Measurements from ENCODE around the gene ATAD1. TPM values are rescaled to one million over a fixed set of nuclear protein-coding genes. Genes with fewer than 3 reads are reported as not detected.

ATAD1 gene
- total RNA-seq, 1 experiment from 2014 or later, result 46.7 TPM

DNA sequence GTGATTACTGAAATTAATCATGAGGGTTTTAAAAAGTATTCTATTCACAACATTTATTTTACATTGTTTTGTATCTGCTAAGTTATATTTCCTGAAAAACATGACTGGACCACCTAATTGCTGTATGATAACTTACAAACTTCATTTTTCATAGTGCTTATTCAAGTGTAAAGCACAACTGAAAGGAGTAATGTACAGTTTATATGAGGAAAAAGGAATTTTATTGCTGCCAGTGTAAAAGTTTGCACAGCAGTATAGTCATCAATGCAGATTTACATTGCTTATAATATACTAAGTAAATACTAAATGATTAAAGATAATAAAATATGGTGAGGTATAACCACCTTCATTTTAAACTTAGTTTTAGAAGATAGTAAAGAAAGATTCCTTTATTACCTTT lies 49.4 kb upstream of the ATAD1 start:
- ATAC-seq, result no peak
- Mint-ChIP-seq H3K4me1 (peaks cover 31% of the 10 kb centered on the region), H3K36me3 (peaks cover 9% of the 10 kb centered on the region), H3K27ac (no peak overlapping the region), H3K9me3 (no peaks in the 10 kb centered on the region), H3K4me3 (peak overlapping the region; percentile 93), H3K27me3 (ENCODE audit: low read depth) (no peaks in the 10 kb centered on the region)
- ChIA-PET CTCF (no interaction called here), POLR2A (no interaction called here)
- no peak for DNase-seq (ENCODE audit: low spot score)
- TF ChIP-seq PRRX2 (CRISPR knock-in tag; IDR thresholded peaks at IDR 0.05) (no peak), RORB (CRISPR knock-in tag; IDR thresholded peaks at IDR 0.05) (no peak), ZBTB21 (CRISPR knock-in tag; IDR thresholded peaks at IDR 0.05; ENCODE audit: borderline replicate concordance) (no peak), TEAD1 (CRISPR knock-in tag; IDR thresholded peaks at IDR 0.05) (no peak)
- TF ChIP-seq, protein P1, sequence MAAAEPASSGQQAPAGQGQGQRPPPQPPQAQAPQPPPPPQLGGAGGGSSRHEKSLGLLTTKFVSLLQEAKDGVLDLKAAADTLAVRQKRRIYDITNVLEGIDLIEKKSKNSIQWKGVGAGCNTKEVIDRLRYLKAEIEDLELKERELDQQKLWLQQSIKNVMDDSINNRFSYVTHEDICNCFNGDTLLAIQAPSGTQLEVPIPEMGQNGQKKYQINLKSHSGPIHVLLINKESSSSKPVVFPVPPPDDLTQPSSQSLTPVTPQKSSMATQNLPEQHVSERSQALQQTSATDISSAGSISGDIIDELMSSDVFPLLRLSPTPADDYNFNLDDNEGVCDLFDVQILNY (CRISPR knock-in tag; IDR thresholded peaks at IDR 0.05), result no peak
- TF ChIP-seq, protein P2, sequence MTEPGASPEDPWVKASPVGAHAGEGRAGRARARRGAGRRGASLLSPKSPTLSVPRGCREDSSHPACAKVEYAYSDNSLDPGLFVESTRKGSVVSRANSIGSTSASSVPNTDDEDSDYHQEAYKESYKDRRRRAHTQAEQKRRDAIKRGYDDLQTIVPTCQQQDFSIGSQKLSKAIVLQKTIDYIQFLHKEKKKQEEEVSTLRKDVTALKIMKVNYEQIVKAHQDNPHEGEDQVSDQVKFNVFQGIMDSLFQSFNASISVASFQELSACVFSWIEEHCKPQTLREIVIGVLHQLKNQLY (CRISPR knock-in tag; IDR thresholded peaks at IDR 0.05), result no peak
- TF ChIP-seq, protein P3, sequence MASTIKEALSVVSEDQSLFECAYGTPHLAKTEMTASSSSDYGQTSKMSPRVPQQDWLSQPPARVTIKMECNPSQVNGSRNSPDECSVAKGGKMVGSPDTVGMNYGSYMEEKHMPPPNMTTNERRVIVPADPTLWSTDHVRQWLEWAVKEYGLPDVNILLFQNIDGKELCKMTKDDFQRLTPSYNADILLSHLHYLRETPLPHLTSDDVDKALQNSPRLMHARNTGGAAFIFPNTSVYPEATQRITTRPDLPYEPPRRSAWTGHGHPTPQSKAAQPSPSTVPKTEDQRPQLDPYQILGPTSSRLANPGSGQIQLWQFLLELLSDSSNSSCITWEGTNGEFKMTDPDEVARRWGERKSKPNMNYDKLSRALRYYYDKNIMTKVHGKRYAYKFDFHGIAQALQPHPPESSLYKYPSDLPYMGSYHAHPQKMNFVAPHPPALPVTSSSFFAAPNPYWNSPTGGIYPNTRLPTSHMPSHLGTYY (CRISPR knock-in tag; IDR thresholded peaks at IDR 0.05), result no peak

DNA sequence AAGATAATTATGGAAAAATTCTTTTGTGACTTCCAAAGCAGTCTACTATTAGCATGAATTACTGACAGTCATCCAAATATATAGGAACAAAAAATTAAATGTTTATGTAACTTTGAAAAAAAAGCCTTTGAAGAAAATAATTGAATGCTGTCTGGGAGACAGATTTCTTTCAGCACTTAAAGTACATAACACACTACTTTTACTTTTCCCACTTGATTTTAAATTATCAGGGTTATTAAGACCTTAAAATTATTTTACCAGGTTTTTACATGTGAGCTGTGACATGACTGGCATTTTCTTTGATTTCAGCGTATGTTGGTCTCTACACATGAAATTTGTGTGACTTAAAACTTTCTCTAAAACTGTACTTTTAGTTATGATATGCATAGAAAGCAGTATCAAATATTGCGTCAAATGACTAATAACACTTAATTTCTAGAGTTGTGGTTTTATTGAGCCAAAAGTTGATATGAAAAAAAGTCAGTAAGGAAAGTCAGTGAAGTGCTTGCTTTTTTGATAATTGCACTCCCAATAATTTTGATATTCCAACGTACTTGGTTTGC lies 48.5 kb upstream of the ATAD1 start:
- no peaks in the 10 kb centered on the region for H3K9me3 Mint-ChIP-seq
- H3K27ac Mint-ChIP-seq, result peak overlapping the region; percentile 64
- ATAC-seq (no peak), DNase-seq (ENCODE audit: low spot score) (no peak)
- no peaks in the 10 kb centered on the region for H3K27me3 Mint-ChIP-seq (ENCODE audit: low read depth)
- H3K4me1 Mint-ChIP-seq, result peaks cover 33% of the 10 kb centered on the region
- H3K4me3 Mint-ChIP-seq, result peak overlapping the region; percentile 93
- POLR2A ChIA-PET, result no interaction called here
- H3K36me3 Mint-ChIP-seq, result peaks cover 9% of the 10 kb centered on the region
- CTCF ChIA-PET, result interaction anchor here (1.3 kb wide), 1 partner anchor 248 kb away, joined by 3 read pairs; no protein-coding TSS in a partner anchor
- TF ChIP-seq TCF7 (CRISPR knock-in tag; IDR thresholded peaks at IDR 0.05; ENCODE audit: low read depth) (no peak), PRRX2 (CRISPR knock-in tag; IDR thresholded peaks at IDR 0.05) (no peak), MYBL2 (CRISPR knock-in tag; IDR thresholded peaks at IDR 0.05) (no peak), IRF2 (CRISPR knock-in tag; IDR thresholded peaks at IDR 0.05; ENCODE audit: borderline replicate concordance, low read depth) (no peak), GRHL2 (CRISPR knock-in tag; IDR thresholded peaks at IDR 0.05; ENCODE audit: insufficient replicate concordance, severe bottlenecking) (no peak), ZNF396 (CRISPR knock-in tag; IDR thresholded peaks at IDR 0.05; ENCODE audit: borderline replicate concordance) (no peak), NR3C1 (CRISPR knock-in tag; conservative IDR thresholded peaks at IDR 0.05; ENCODE audit: low read depth) (no peak), ZNF232 (CRISPR knock-in tag; IDR thresholded peaks at IDR 0.05) (no peak), CREB1 (CRISPR knock-in tag; IDR thresholded peaks at IDR 0.05) (no peak), ZNF121 (CRISPR knock-in tag; IDR thresholded peaks at IDR 0.05) (no peak)
- TF ChIP-seq, protein P4, sequence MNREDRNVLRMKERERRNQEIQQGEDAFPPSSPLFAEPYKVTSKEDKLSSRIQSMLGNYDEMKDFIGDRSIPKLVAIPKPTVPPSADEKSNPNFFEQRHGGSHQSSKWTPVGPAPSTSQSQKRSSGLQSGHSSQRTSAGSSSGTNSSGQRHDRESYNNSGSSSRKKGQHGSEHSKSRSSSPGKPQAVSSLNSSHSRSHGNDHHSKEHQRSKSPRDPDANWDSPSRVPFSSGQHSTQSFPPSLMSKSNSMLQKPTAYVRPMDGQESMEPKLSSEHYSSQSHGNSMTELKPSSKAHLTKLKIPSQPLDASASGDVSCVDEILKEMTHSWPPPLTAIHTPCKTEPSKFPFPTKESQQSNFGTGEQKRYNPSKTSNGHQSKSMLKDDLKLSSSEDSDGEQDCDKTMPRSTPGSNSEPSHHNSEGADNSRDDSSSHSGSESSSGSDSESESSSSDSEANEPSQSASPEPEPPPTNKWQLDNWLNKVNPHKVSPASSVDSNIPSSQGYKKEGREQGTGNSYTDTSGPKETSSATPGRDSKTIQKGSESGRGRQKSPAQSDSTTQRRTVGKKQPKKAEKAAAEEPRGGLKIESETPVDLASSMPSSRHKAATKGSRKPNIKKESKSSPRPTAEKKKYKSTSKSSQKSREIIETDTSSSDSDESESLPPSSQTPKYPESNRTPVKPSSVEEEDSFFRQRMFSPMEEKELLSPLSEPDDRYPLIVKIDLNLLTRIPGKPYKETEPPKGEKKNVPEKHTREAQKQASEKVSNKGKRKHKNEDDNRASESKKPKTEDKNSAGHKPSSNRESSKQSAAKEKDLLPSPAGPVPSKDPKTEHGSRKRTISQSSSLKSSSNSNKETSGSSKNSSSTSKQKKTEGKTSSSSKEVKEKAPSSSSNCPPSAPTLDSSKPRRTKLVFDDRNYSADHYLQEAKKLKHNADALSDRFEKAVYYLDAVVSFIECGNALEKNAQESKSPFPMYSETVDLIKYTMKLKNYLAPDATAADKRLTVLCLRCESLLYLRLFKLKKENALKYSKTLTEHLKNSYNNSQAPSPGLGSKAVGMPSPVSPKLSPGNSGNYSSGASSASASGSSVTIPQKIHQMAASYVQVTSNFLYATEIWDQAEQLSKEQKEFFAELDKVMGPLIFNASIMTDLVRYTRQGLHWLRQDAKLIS (CRISPR knock-in tag; IDR thresholded peaks at IDR 0.05; ENCODE audit: borderline replicate concordance), result no peak
- TF ChIP-seq, protein P5, sequence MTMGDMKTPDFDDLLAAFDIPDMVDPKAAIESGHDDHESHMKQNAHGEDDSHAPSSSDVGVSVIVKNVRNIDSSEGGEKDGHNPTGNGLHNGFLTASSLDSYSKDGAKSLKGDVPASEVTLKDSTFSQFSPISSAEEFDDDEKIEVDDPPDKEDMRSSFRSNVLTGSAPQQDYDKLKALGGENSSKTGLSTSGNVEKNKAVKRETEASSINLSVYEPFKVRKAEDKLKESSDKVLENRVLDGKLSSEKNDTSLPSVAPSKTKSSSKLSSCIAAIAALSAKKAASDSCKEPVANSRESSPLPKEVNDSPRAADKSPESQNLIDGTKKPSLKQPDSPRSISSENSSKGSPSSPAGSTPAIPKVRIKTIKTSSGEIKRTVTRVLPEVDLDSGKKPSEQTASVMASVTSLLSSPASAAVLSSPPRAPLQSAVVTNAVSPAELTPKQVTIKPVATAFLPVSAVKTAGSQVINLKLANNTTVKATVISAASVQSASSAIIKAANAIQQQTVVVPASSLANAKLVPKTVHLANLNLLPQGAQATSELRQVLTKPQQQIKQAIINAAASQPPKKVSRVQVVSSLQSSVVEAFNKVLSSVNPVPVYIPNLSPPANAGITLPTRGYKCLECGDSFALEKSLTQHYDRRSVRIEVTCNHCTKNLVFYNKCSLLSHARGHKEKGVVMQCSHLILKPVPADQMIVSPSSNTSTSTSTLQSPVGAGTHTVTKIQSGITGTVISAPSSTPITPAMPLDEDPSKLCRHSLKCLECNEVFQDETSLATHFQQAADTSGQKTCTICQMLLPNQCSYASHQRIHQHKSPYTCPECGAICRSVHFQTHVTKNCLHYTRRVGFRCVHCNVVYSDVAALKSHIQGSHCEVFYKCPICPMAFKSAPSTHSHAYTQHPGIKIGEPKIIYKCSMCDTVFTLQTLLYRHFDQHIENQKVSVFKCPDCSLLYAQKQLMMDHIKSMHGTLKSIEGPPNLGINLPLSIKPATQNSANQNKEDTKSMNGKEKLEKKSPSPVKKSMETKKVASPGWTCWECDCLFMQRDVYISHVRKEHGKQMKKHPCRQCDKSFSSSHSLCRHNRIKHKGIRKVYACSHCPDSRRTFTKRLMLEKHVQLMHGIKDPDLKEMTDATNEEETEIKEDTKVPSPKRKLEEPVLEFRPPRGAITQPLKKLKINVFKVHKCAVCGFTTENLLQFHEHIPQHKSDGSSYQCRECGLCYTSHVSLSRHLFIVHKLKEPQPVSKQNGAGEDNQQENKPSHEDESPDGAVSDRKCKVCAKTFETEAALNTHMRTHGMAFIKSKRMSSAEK (CRISPR knock-in tag; IDR thresholded peaks at IDR 0.05; ENCODE audit: borderline replicate concordance), result no peak
- TF ChIP-seq, protein P6, sequence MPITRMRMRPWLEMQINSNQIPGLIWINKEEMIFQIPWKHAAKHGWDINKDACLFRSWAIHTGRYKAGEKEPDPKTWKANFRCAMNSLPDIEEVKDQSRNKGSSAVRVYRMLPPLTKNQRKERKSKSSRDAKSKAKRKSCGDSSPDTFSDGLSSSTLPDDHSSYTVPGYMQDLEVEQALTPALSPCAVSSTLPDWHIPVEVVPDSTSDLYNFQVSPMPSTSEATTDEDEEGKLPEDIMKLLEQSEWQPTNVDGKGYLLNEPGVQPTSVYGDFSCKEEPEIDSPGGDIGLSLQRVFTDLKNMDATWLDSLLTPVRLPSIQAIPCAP (CRISPR knock-in tag; IDR thresholded peaks at IDR 0.05), result no peak
- TF ChIP-seq, protein P7, sequence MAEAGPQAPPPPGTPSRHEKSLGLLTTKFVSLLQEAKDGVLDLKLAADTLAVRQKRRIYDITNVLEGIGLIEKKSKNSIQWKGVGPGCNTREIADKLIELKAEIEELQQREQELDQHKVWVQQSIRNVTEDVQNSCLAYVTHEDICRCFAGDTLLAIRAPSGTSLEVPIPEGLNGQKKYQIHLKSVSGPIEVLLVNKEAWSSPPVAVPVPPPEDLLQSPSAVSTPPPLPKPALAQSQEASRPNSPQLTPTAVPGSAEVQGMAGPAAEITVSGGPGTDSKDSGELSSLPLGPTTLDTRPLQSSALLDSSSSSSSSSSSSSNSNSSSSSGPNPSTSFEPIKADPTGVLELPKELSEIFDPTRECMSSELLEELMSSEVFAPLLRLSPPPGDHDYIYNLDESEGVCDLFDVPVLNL (CRISPR knock-in tag; IDR thresholded peaks at IDR 0.05; ENCODE audit: borderline replicate concordance, low read depth), result no peak
- TF ChIP-seq, protein P8, sequence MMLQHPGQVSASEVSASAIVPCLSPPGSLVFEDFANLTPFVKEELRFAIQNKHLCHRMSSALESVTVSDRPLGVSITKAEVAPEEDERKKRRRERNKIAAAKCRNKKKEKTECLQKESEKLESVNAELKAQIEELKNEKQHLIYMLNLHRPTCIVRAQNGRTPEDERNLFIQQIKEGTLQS (CRISPR knock-in tag; conservative IDR thresholded peaks at IDR 0.05), result no peak

Measured in WTC11 (cell line).